AG04450 (cell line): ENCODE measurements around the gene ZNF76. TPM values are rescaled to one million over a fixed set of nuclear protein-coding genes. Genes with fewer than 3 reads are reported as not detected.

Experiments
- CTCF ChIA-PET: fragments of 300-600, 350-600 bp; formaldehyde crosslinking; extraction: SDS; loops from one replicate; lab custom pipeline; 2022; ENCODE audit warnings: antibody characterized with exemption, inconsistent platforms; lab: Charles Lee
- POLR2A ChIA-PET: fragments of 350-600 bp; formaldehyde crosslinking; extraction: SDS; loops from one replicate; lab custom pipeline; 2021; ENCODE audit warnings: antibody characterized with exemption, inconsistent platforms; lab: Yijun Ruan, JAX
- DNase-seq: peaks from one replicate; pipeline ENCODE4 v3.0.0-alpha.2; 2011; ENCODE audit warnings: low read depth, low spot score
- H3K27ac ChIP-seq: one replicate; pipeline ENCODE4 v1.5.1; 2012; ENCODE audit warnings: low read depth, low read length, control low read depth
- H3K27me3 ChIP-seq: one replicate; pipeline ENCODE4 v1.6.0; 2012; ENCODE audit warnings: low read length; ENCODE audit not compliant: control insufficient read depth, insufficient read depth
- H3K4me3 ChIP-seq: 2 replicates; pipeline ENCODE4 v1.5.1; 2011; ENCODE audit warnings: mild to moderate bottlenecking, low read depth, low read length, control low read depth
- H3K9me3 ChIP-seq: 2 replicates; pipeline ENCODE4 v1.5.1; 2012; ENCODE audit warnings: low read length; ENCODE audit not compliant: control insufficient read depth, insufficient read depth
- CTCF ChIP-seq: IDR thresholded peaks from 2 replicates; pipeline ENCODE4 v1.5.1; 2011; ENCODE audit warnings: low read depth, low read length, control low read depth, inconsistent platforms
- polyA plus RNA-seq: library from polyadenylated mRNA; depleted of rRNA; stranded (reverse); fragments of >200 nt; gene quantifications from 2 replicates; pipeline ENCODE4 v1.2.3, GENCODE V29; 2011

ZNF76 gene
- polyA plus RNA-seq, 1 experiment, result 10.2 TPM

GRCh38 chr6:35215665-35216411 lies 43.7 kb upstream of the ZNF76 start:
- TF ChIP-seq CTCF, result no peak
- no peak for DNase-seq
- no peaks in the 10 kb centered on the region; the same call in 1 of the 2 replicates for H3K9me3 ChIP-seq
- POLR2A ChIA-PET, result interaction anchor here (0.9 kb wide), 1 partner anchor 70 kb away, joined by 4 read pairs; no protein-coding TSS in a partner anchor
- H3K27ac ChIP-seq, result no peak overlapping the region
- H3K27me3 ChIP-seq, result peaks cover 14% of the 10 kb centered on the region
- H3K4me3 ChIP-seq, result peak overlapping the region; percentile 65
- CTCF ChIA-PET, result interaction anchor here (0.8 to 6.3 kb wide), 3 partner anchors 11 to 69 kb away, joined by 3 to 39 read pairs (median 3); no protein-coding TSS in a partner anchor

GRCh38 chr6:35216412-35216732 lies 43.2 kb upstream of the ZNF76 start:
- Histone ChIP-seq H3K4me3 (no peak overlapping the region), H3K27me3 (peaks cover 14% of the 10 kb centered on the region), H3K27ac (no peak overlapping the region), H3K9me3 (no peaks in the 10 kb centered on the region; the same call in 1 of the 2 replicates)
- ChIA-PET POLR2A (no interaction called here), CTCF (interaction anchor here (1.0 to 6.3 kb wide), 2 partner anchors 11 to 69 kb away, joined by 3 to 39 read pairs; no protein-coding TSS in a partner anchor)
- DNase-seq, result no peak
- no peak for TF ChIP-seq CTCF

DNA sequence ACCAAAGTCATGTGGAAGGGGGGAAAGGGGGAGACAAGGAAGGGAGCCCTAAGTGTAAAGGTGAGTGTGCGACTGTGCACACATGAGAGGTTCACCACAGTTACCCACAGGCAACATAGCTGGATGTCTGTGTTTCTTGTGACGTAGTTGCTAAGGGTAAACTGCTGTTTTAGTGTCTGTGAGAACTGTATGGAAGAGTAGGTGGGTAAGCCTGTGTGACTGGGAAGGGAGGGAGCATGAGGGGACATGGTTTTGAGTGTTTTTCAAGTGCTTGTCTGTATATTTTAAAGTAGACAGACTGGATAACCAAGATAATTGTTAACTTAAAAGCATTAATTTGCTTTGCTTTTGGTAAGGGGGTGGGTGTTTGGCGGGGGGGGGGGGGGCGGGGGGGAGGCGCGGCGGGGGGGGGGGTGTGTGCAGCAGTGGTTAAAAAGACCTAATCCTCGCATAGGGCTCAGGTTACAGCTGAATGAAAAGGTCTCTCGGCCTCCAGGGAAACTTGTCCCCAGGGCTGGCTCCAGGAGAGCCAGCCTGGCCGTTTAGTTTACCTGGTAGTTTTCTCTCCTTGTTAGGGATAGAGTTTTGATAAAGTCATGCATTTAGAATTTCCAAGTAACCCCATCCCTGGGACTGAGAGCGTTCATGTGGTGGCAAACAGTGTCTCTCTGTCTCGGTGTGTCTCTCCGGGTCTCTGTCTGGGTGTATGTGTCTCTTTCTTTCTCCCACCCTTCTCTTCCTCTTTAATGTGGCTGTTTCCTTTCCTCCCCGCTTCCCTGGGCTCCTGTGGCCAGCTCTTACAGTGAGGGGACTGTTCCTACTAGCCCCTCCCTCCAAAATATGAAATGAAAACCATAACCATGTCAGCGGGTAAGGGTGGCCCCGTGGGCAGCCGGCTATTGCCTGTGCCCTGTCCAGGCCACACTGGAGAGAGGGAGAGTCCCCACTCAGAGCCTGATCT lies 42.4 kb upstream of the ZNF76 start:
- no peaks in the 10 kb centered on the region; the same call in 1 of the 2 replicates for H3K9me3 ChIP-seq
- no peak for DNase-seq
- no peak overlapping the region for H3K4me3 ChIP-seq
- ChIA-PET POLR2A (no interaction called here), CTCF (interaction anchor here (6.3 kb wide), 1 partner anchor 12 kb away, joined by 39 read pairs; no protein-coding TSS in a partner anchor)
- no peak for TF ChIP-seq CTCF
- H3K27ac ChIP-seq, result no peak overlapping the region
- peaks cover 11% of the 10 kb centered on the region for H3K27me3 ChIP-seq

- H3K27ac ChIP-seq, result no peak overlapping the region
- DNase-seq, result no peak
- no peaks in the 10 kb centered on the region; the same call in 1 of the 2 replicates for H3K9me3 ChIP-seq
- peaks cover 2% of the 10 kb centered on the region for H3K27me3 ChIP-seq
- no peak for TF ChIP-seq CTCF
- CTCF ChIA-PET, result interaction anchor here (0.9 to 6.3 kb wide), 3 partner anchors 13 to 78 kb away, joined by 4 to 39 read pairs (median 4); no protein-coding TSS in a partner anchor
- H3K4me3 ChIP-seq, result no peak overlapping the region
- POLR2A ChIA-PET, result no interaction called here
Observed at GRCh38 chr6:35218021-35218420, 41.5 kb upstream of the ZNF76 start.
